GM19043 (cell line): ENCODE measurements around the gene NEXN.
A peak's percentile ranks its signal among the peaks of the same experiment; 100 is the strongest.

Experiments used
- ATAC-seq: cut with Tn5 transposase; IDR thresholded peaks from one replicate; pipeline ENCODE4 v1.9.1; 2021; ENCODE audit warnings: low read depth; ENCODE audit not compliant: unreplicated experiment

NEXN gene

DNA sequence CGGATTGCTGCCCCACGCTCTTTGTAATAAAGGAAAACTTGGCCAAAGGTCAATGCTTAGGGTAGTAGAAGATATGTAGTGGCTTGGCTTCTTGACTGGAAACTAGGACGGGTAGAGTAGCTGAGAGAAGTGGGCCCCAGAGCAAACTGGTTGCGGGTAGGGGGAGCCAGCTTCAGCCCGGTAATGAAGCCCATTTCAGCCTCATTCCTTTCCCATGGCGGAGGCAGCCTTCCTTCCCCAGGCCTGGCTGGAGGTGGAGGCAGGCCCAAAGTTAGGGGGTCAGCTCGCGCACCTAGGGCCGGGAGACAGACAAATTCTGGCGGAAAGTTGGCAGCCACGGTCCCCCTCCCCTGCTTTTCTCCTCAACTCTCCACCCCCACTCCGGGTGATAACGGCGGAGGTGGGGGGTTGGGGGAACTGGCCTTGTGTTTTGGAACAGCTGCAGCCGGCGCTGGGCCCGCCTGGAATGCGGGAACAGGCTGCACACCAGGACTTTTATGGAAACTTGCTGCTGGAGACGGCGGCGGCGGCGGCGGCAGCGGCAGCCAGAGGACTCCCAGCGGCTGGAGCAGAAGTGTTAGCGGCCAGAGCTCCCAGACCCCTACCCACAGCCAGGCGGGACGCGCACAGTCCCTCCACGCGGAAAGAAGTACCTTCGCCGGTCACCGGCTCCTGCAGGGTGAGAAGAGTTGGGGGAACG lies at the start of gene NEXN:
Gene NEXN (plus strand): TSS at position 544 of the 700 bp plus-strand sequence. CDS start 27,483 bp downstream, outside the sequence.
- ATAC-seq: no peak

DNA sequence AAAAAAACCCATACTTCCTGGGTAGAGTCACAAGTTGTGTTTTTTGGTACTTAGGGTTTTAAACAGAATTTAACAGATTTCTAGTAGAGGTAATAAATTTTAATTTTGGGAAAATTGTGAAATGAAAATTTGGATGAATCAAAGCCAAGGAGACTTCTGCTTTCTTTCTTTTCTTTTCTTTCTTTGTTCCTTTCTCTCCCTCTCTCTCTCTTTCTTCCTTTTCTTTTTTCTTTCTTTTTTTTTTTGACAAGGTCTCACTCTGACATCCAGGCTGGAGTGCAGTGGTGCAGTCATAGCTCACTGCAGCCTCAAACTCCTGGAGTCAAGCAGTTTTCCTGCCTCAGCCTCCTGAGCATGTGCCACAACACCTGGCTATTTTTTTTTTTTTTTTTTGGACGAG lies 46.9 kb upstream of the NEXN start:
- ATAC-seq: no peak

DNA sequence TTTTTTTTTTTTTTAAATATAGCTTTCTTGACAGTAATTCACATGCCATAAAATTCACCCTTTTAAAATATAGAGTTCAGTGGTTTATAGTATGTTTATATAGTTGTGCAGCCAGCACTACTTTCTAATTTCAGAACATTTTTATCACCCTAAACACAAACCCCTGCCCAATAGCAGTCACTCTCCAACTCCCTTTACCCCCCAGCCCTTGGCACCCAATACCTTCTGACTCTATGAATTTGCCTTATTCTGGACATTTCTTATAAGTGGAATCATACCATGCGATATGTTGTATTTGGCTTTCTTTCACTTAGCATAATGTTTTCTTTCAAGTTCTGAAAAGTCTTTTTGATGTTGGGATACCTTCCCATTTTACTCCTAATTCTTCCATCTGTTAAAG lies 42.5 kb upstream of the NEXN start:
- ATAC-seq: no peak

DNA sequence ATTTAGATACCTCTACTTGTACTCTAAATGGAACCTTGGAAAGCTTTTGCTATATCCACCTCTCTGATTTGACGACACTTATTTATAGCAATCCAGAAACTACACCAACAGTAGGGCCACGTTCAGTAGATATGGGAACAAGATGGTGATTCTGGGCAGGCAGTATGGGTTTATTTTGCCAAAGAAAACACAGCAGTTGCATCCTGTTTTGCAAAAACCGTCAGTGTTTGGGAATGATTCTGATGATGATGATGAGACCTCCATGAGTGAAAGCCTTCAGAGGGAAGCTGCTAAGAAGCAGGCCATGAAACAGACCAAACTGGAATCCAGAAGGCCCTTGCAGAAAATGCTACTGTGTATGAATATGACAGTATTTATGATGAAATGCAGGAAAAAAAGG lies 41.5 kb upstream of the NEXN start:
- ATAC-seq: no peak

DNA sequence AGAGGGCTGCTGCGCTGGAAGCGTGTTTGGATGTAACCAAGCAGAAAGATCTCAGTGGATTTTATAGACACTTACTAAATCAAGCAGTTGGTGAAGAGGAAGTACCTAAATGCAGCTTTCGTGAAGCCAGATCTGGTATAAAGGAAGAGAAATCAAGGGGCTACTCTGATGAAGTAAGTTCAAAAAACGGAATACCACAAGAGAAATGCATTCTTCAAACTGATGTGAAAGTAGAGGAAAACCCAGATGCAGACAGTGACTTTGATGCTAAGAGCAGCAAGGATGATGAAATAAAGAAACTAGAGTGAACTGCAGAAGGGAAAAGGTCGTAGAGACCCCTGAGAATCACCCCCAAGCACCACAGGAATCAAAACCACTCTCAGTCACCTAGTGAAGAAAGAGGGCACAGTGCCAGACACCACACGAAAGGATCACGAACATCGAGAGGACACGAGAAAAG lies 40.8 kb upstream of the NEXN start:
- ATAC-seq: no peak

DNA sequence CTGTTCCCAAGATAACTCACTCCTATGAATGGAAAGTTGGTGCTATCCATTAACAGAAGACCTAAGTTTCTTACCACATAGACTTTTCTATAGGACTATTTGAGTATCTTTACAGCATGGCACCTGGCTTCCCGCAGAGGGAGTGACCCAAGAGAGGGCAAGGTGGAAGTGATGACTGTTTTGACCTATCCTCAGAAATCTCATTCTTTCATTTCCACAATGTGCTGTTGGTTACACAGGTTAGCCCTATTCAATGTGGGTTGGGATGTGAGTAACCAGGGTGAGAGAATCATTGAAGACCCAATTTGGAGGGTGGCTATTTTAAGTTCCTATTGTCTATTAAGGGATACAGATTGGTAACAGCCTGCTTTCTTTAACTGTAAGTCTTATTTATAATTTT lies 38.3 kb upstream of the NEXN start:
- no peak for ATAC-seq

DNA sequence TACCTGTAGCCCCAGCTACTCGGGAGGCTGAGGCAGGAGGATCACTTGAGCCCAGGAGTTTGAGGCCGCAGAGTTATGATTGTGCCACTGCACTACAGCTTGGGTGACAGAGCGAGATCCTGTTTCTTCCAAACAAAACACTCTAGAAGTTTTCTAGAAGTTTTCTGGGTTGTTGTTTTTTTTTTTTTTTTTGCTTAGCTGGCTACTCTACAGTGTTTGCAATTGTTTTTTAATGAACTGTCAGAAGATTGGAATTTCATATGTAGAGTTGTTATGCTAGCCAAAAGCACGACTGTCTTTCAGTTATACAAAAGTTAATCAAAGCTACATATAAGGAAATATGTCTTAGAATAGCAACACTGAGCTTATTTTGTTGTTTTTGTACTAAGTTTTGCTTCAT lies 30.9 kb upstream of the NEXN start:
- ATAC-seq: no peak

DNA sequence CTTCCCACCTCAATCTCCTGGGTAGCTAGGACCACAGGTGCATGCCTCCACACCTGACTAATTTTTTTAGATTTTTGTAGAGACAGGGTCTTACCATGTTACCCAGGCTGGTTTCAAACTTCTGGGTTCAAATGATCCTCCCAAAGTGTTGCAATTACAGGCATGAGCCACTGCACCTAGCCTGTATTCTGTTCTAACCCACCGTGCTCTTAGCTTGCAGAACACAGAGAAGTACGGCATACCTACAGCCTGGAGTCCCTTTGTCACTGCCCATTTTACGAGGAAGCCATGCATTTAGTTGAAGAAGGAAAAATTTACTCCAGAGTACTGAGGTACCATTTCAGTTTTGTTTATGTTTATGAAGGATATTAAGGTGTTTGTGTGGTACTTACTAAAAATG lies 29.7 kb upstream of the NEXN start:
- ATAC-seq: no peak

DNA sequence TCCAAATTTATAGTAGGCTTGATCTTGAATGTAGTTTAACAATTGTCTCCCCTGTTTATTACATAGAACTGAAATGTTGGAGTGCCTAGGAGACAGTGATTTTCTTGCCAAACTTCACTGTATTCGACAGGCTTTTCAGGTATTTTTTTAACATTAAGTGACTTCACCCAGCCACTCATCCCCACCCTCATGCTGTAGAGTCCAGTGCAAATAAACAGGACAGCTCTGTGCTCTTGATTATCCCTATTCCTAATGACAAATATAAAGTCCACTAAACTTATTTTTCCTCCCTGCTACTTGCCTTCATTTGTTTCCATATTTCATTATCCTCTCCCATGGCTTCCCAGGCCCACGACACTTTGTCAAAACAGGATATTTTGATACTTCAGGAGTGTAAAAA lies 29.2 kb upstream of the NEXN start:
- ATAC-seq: no peak

DNA sequence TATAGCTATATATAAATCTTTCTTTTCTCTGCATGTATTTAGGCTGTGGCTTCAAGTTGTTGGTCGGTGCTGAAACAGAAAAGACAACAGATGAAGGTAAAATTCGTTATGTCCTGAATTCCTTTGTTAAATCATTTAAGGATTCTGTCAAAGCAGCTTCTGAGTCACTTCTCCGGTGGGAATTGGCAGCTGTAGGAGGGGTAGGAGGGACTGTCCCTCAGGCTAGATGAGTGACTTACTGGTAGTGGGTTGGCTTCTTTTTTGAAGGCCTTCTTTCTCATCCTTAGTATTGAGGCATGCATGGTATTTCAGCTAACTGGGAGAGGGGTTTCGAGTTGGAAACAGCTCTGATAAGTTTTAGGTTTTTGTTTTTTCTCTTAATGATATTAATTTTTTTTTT lies 22.1 kb upstream of the NEXN start:
- ATAC-seq: no peak

DNA sequence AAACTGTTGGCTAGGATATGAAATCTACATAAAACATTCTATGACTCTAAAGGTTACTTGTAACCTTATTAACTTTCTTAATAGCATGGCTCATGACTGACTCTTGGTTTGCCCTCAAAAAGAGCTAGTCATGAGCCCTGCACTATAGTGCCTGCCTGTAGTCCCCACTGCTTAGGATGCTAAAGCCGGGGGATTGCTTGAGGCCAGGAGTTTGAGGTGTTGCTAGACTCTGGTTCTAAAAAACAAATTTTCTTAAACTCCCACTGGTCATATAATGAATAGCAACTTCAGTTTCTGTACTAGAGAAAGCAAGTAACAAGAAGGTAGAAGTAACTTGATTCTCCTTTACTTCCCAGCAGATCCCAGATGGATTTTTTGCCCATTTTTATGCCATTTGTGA lies 15.8 kb upstream of the NEXN start:
- ATAC-seq: no peak

DNA sequence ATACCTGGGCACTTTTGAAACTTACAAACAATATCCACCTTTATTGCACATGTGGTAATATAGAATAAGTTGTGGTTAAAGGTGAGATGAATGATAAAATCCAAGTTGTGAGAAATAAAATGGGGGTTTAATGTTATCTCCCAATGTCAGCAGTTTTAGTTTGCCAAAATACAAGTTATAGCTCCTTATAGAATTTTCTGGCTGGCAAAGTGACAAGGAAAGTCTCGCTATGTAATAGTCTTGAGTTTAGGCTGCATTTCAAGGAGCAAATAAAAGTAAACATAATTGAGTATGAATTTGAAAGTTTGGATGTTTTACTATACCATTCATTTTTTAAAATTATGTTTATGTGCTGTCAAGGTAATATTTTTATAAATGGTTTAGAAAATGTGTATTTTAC lies 15.0 kb upstream of the NEXN start:
- no peak for ATAC-seq

DNA sequence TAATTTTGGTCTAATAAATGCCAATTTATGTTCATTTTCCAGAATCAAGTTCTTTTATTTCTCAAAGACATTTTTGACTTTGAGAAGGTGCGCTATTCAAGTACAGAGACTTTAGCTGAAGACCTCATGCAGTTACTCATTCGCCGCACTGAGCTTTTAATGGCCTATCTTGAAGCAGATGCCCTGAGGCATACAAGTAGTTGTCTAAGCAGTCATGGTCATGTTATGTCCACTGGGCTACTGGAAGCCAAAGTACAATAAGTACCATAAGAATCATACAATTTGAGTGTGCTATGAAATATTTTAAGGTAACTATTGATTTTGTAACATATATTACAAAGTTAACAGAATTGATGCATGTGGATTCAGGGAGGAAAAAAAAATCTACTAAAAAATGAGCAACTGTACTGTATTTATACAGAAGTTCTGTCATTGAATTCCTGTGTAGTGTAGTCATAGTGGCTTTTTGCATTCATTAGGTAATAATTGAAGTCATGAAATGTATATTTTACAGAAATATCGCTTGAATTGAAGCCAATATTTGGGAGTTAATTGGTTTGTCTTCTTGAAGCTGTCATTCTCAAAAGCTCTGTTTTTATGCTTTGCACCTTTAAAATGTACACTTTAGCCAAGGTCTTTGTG lies 13.5 kb upstream of the NEXN start:
- no peak for ATAC-seq

DNA sequence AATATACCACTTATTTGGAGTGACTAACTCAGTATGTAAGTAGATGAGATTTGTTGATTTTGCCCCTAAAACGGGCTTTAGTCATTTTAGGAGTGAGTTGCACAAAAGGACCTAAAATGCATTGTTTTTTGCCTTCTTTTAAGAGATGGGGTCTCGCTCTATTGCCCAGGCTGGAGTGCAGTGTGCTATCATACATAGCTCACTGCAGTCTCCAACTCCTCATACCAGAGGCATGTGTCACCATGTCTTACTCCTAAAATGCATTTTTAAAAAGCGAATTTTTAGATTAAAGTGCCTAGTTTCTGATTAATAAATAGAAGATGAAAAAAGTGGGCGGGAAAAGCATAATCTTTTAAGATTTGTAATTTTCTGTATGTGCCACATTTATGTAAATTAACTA lies 11.5 kb upstream of the NEXN start:
- ATAC-seq: no peak

DNA sequence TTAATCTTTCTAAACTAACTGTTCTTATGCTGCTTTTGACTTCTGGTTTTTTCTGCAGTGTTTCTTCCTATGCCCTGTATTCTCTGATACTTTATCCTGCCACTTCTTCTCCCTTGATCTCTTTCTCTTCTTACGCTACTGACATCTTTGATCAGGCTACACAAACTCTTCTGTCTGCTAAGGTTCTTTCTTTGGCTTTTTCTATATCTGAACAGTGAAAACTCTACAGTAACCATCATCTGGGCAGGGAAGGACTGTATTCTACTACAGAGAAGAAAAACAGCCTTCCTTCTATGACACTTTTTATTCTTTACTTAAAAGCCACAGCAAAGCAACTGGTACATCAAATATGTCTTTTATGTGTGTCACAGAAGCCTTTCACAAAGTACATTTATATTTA lies 7.4 kb upstream of the NEXN start:
- ATAC-seq: no peak

DNA sequence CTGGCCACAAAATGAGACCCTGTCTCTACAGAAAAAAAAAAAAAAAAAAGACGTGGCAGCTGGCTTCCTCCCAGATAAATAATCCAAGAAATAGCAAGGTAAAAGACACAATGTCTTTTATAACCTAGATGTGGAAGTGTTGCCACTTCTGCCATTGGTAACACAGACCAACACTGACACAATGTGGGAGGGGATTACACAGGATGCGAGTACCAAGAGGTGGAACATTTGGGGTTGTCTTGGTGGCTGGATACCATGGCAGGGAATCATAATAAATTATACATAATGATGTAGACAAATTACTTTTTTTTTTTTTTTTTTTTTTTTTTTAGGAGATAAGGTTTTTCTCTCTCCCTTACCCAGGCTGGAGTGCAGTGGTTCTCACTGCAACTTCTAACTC lies 6.0 kb upstream of the NEXN start:
- no peak for ATAC-seq

DNA sequence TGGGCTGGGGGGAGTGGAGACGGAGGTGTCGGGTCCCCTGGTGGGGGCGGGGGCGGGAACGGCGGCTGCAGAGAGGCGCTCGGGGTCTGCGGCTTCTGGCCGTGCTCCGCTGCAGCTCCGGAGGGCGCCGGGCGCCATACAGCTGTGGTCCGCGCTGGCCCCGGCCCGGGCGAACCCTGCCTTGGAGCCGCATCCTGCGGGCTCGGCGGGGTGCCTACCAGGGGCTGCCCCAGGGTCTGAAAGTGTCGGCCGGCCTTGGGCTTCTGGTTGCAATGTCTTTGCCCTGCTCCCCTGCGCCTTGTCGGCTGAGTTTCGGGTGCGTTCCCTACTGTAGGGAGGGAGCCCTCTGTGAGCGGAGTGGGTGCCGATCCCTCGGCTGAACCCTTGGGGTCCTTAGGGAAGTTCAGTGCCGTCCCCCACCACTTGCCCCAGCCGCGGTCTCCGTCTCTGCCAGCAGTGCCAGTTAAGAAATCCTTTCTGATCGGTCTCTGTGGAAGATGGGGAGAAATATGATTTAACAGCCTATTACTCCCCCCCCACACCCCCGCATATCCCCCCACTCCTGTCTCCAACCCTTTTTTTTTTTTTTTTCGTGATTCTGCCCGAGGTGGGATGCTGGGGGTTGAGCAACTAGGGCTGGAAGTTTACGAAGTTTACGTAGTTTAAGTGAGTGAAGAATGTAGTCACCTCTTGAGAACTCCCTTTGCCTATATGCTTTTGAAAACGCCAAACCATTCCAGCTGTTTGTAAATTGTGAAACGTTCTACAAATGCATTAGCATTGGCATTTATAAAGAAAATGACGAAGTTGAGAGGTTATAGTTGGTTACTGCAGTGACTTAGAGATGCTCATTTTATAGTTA lies 588 bp downstream of the NEXN start:
- peak; percentile 54 for ATAC-seq

DNA sequence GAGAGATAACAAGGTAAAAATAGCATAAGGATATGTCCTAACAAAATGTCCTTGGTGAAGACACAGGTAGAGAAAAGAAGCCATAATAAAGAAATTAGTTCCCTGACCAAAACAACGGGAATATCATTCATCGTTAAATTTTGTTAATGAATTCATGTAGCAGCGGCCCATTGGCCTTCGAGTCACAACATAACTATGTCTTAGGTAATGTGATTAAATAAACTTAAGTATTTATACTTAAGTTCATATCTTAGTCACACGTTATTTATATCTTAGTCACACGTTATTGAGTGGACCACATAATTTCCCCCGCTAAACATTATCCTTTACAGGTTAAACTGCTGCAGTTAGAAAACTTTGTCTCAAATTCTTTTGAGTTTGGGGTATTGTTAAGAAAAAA lies 1.2 kb downstream of the NEXN start:
- no peak for ATAC-seq

DNA sequence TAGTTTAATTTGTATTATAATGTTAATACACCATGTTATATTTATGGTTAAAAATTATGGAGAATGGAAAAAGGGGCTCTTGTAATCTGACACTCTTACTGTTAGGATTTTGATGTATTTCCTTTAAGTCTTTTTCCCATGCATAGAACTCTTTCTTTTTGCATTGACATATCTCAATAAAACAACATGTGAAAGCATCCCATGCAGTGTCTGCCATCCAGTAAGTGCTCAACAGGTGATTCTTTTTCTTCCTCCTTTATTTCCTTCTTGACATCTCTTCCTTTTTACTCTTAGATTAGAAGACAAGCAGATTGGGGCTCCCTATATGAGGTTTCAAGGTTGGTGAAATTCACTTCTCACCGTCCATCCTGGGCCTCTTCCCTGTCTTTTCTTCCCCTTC lies 2.8 kb downstream of the NEXN start:
- no peak for ATAC-seq

DNA sequence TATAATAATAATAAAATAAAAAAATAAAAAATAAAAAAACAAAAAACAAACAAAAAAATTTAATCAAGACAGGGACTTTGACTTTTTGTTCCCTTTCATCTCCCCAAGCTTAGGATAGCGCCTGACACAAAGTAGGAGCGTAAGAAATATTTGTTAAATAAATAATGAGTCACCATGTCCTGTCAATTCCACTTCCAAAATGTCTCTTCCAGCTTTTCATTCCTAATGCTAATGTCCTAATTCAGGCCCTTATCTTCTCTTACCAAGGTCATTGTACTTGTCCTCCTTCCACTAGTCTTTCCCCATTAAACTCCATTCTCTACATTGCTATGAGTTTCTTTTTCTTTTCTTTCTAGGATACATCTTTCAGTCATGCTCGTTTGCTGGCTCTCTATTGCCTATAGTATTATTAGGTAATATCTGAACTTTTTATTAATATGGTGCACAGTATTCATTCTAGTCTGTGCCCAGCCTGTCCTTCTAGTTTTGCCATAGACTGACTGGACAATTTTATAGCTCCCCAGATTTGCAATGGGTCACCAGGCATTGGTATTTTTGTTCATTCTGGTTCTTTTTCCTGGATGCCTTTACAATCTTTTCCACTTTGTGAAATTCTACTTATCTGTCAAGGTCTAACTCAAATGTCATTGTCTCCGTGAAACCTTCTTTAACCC lies 11.4 kb downstream of the NEXN start:
- ATAC-seq: no peak

DNA sequence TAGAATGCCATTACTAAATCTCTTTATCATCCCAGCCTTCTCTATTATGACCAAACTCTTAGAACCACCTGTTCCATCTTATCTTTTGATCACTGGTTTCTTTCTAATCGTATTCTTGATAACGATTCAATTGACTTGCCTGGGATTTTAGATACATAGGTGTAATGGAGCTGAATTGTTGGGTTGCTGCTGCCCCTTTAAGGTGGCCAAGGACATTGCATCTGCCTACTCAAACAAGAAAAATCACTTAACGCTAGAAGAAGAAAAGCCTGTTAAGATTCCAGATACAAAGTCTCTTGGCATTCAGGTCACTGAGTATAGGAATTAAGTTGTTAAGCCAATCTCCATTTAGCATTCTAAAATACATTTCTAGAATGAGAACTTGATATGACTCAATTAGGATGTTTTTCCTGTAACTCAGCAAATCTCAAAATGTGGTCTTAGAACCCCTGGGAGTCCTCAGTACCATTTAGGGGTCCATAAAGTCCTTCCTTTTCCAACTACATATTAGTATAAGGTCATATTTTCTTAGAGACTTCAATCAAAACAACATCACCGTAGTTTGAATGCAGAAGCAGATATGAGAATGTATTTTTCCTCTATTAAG lies 12.4 kb downstream of the NEXN start:
- no peak for ATAC-seq
